BJ (cell line): ENCODE data around the gene BRAT1. TPM values are rescaled to one million over a fixed set of nuclear protein-coding genes. Genes with fewer than 3 reads are reported as not detected.

Experiments
- CTCF ChIA-PET: fragments of 350-600 bp; formaldehyde crosslinking; extraction: SDS; loops from one replicate; lab custom pipeline; 2021; ENCODE audit warnings: antibody characterized with exemption, inconsistent platforms; lab: Yijun Ruan, JAX
- POLR2A ChIA-PET: fragments of 300-600 bp; sonication (Branson Sonifier 250); formaldehyde crosslinking; extraction: SDS; loops from one replicate; lab custom pipeline; 2021; ENCODE audit warnings: antibody characterized with exemption; lab: Charles Lee
- DNase-seq: peaks from one replicate; pipeline ENCODE4 v3.0.0-alpha.2; 2011; ENCODE audit warnings: low read depth
- H3K27me3 ChIP-seq: 2 replicates; pipeline ENCODE4 v1.6.0; 2011; ENCODE audit warnings: low read length; ENCODE audit not compliant: control insufficient read depth, insufficient read depth
- H3K36me3 ChIP-seq: 2 replicates; pipeline ENCODE4 v1.5.1; 2011; ENCODE audit warnings: low read length; ENCODE audit not compliant: control insufficient read depth, insufficient read depth
- H3K4me3 ChIP-seq: 2 replicates; pipeline ENCODE4 v1.5.1; 2011; ENCODE audit warnings: low read depth, mild to moderate bottlenecking, control low read depth, low read length
- CTCF ChIP-seq: IDR thresholded peaks from 2 replicates; pipeline ENCODE4 v1.5.1; 2011; ENCODE audit warnings: low read depth, mild to moderate bottlenecking, control low read depth, inconsistent platforms, low read length, moderate library complexity; ENCODE audit not compliant: insufficient read depth
- polyA plus RNA-seq: library from polyadenylated mRNA; depleted of rRNA; stranded (reverse); fragments of >200 nt; gene quantifications from 2 replicates; pipeline ENCODE4 v1.2.3, GENCODE V29; 2011

Gene BRAT1
- polyA plus RNA-seq, 1 experiment, result 17.9 TPM

- Histone ChIP-seq H3K36me3 (no peaks in the 10 kb centered on the region), H3K27me3 (no peaks in the 10 kb centered on the region), H3K4me3 (peak overlapping the region; percentile 69)
- POLR2A ChIA-PET, result no interaction called here
- no peak for DNase-seq
- CTCF ChIA-PET, result interaction anchor here (0.7 to 1.6 kb wide), 5 partner anchors 9 to 150 kb away, joined by 3 to 7 read pairs (median 6); no protein-coding TSS in a partner anchor
- TF ChIP-seq CTCF, result no peak
Observed at GRCh38 chr7:2559283-2559950, 4.1 kb upstream of the BRAT1 start.

GRCh38 chr7:2558629-2559282, 3.4 kb upstream of the BRAT1 start, which contains the start of gene IQCE:
IQCE (plus strand) TSS chr7:2558979; CDS start chr7:2559182, 203 bp downstream.
- DNase-seq, result no peak
- Histone ChIP-seq H3K36me3 (no peaks in the 10 kb centered on the region), H3K4me3 (peak within 1 kb of the TSS; percentile 69), H3K27me3 (no peaks in the 10 kb centered on the region)
- POLR2A ChIA-PET, result no interaction called here
- no peak for TF ChIP-seq CTCF
- CTCF ChIA-PET, result interaction anchor here (1.3 to 1.6 kb wide), 3 partner anchors 80 to 151 kb away, joined by 6 to 7 read pairs (median 6); no protein-coding TSS in a partner anchor

- CTCF ChIA-PET, result interaction anchor here (1.2 kb wide), 1 partner anchor 38 kb away, joined by 3 read pairs; no protein-coding TSS in a partner anchor
- POLR2A ChIA-PET, result no interaction called here
- H3K27me3 ChIP-seq, result no peaks in the 10 kb centered on the region
- no peak for TF ChIP-seq CTCF
- peak overlapping the region; percentile 85 for H3K4me3 ChIP-seq
- peaks cover 4% of the 10 kb centered on the region; the same call in 1 of the 2 replicates for H3K36me3 ChIP-seq
- DNase-seq, result no peak
Observed at GRCh38 chr7:2554661-2555111, 638 bp downstream of the BRAT1 start.

GRCh38 chr7:2553831-2554581, 1.3 kb downstream of the BRAT1 start:
- Histone ChIP-seq H3K27me3 (no peaks in the 10 kb centered on the region), H3K4me3 (peak overlapping the region; percentile 85), H3K36me3 (peaks cover 4% of the 10 kb centered on the region; the same call in 1 of the 2 replicates)
- ChIA-PET CTCF (interaction anchor here (1.2 kb wide), 1 partner anchor 37 kb away, joined by 3 read pairs; no protein-coding TSS in a partner anchor), POLR2A (no interaction called here)
- DNase-seq, result no peak
- TF ChIP-seq CTCF, result no peak
